Measurements from ENCODE around the gene ZNF575.
A peak's percentile ranks its signal among the peaks of the same experiment; 100 is the strongest.

ZNF575 gene

DNA sequence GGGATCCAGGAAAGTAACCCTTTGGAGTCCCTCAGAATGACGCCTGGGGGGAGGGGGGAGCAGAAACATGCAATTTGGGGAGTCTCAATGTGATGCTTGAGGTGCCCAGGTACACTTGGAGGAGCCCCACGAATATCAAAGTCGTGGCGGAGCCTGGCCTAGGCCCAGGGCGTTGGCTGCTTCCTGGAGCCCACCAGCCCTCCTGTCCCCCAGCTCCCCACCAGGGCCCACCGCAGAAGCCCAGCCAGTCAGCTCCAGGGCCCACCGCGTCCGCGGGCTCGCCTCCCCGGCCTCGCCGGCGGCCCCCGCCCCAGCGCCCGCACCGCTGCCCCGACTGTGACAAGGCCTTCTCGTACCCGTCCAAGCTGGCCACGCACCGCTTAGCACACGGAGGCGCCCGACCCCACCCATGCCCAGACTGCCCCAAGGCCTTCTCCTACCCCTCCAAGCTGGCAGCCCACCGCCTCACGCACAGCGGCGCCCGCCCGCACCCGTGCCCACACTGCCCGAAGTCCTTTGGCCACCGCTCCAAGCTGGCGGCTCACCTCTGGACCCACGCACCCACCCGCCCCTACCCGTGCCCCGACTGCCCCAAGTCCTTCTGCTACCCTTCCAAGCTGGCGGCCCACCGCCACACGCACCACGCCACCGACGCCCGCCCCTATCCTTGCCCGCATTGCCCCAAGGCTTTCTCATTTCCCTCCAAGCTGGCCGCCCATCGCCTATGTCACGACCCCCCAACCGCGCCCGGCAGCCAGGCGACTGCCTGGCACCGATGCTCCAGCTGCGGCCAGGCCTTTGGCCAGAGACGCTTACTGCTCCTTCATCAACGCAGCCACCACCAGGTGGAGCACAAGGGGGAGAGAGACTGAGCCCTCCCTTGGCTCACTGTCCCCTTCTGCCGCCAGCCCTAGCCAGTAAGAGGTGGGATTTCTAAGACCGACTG lies 2.1 kb downstream of the ZNF575 start:
- Histone ChIP-seq H3K36me3 (replicated peaks; ENCODE audit: low read depth, low read length) (peaks cover 19% of the 10 kb centered on the region), H3K79me2 (ENCODE audit: low read length) (no peaks in the 10 kb centered on the region), H3K27me3 (ENCODE audit: low read depth, low read length) (no peaks in the 10 kb centered on the region), H4K20me1 (ENCODE audit: insufficient read depth, low read length) (peaks cover 5% of the 10 kb centered on the region; the same call in 1 of the 2 replicates), H3K27ac (ENCODE audit: low read length) (no peak overlapping the region), H3K4me2 (ENCODE audit: low read length) (no peak overlapping the region), H3K4me1 (ENCODE audit: low read length) (peaks cover 6% of the 10 kb centered on the region; the same call in 1 of the 2 replicates), H3K9ac (ENCODE audit: low read length) (no peak overlapping the region), H3K9me3 (ENCODE audit: insufficient read depth, low read length) (no peaks in the 10 kb centered on the region), H3K4me3 (ENCODE audit: low read length) (no peak overlapping the region), H2AFZ (ENCODE audit: low read depth, low read length) (no peak overlapping the region)
- TF ChIP-seq, protein P1, sequence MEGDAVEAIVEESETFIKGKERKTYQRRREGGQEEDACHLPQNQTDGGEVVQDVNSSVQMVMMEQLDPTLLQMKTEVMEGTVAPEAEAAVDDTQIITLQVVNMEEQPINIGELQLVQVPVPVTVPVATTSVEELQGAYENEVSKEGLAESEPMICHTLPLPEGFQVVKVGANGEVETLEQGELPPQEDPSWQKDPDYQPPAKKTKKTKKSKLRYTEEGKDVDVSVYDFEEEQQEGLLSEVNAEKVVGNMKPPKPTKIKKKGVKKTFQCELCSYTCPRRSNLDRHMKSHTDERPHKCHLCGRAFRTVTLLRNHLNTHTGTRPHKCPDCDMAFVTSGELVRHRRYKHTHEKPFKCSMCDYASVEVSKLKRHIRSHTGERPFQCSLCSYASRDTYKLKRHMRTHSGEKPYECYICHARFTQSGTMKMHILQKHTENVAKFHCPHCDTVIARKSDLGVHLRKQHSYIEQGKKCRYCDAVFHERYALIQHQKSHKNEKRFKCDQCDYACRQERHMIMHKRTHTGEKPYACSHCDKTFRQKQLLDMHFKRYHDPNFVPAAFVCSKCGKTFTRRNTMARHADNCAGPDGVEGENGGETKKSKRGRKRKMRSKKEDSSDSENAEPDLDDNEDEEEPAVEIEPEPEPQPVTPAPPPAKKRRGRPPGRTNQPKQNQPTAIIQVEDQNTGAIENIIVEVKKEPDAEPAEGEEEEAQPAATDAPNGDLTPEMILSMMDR (IDR thresholded peaks at IDR 0.05; ENCODE audit: low read depth, low read length), result peak; percentile 51
- no peak for TF ChIP-seq EZH2phosphoT487 (IDR thresholded peaks at IDR 0.05; ENCODE audit: low read depth)

DNA sequence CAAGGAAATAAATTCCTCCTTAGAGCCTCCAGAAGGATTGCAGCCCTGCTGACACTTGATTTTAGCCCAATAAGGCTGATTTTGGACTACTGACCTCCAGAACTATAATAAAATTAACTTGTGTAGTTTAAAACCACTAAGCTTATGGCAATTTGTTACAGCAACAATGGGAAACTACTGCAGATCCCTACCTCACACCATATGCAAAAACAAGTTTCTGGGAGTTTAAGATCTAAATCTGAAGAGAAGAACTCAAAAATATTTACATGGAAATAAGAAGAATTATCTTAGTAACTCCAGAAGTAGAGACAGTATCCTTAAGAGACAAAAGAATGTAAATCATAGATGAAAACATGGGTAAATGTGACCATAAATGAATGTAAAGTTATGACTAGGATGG lies 5.9 kb downstream of the ZNF575 start:
- Histone ChIP-seq H3K79me2 (ENCODE audit: low read length) (no peaks in the 10 kb centered on the region), H4K20me1 (ENCODE audit: insufficient read depth, low read length) (peaks cover 5% of the 10 kb centered on the region; the same call in 1 of the 2 replicates), H3K4me3 (ENCODE audit: low read length) (no peak overlapping the region), H3K4me1 (ENCODE audit: low read length) (no peaks in the 10 kb centered on the region), H2AFZ (ENCODE audit: low read depth, low read length) (no peak overlapping the region), H3K27ac (ENCODE audit: low read length) (no peak overlapping the region), H3K27me3 (ENCODE audit: low read depth, low read length) (no peaks in the 10 kb centered on the region), H3K9me3 (ENCODE audit: insufficient read depth, low read length) (no peaks in the 10 kb centered on the region), H3K4me2 (ENCODE audit: low read length) (no peak overlapping the region), H3K36me3 (replicated peaks; ENCODE audit: low read depth, low read length) (peaks cover 35% of the 10 kb centered on the region), H3K9ac (ENCODE audit: low read length) (no peak overlapping the region)
- TF ChIP-seq, protein P1 (IDR thresholded peaks at IDR 0.05; ENCODE audit: low read depth, low read length), result no peak
- TF ChIP-seq EZH2phosphoT487 (IDR thresholded peaks at IDR 0.05; ENCODE audit: low read depth), result no peak

DNA sequence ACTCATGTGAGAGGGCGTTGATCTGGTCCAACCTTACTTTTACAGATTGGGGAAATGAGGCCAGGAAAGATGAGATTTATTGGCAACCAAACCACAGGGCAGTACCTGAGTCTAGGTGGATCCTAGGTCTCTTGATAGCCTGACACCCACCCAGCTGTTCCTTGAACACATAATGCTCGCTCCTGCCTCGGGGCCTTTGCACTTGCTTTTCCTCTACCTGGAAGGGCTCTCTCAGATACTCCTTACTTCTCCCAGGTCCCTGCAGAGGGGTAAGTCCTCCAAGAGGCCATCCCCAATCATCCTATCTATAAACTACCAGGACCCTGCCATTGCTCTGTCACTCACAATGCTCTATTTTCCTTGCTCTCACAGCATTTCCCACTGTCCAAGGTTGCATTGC lies 7.4 kb downstream of the ZNF575 start:
- H3K27me3 ChIP-seq (ENCODE audit: low read depth, low read length), result no peaks in the 10 kb centered on the region

More for the DNA sequence above, 7.4 kb downstream of the ZNF575 start:
- Histone ChIP-seq H3K4me2 (ENCODE audit: low read length) (no peak overlapping the region), H3K9me3 (ENCODE audit: insufficient read depth, low read length) (no peaks in the 10 kb centered on the region), H3K9ac (ENCODE audit: low read length) (no peak overlapping the region), H3K27ac (ENCODE audit: low read length) (no peak overlapping the region), H3K4me3 (ENCODE audit: low read length) (no peak overlapping the region), H2AFZ (ENCODE audit: low read depth, low read length) (no peak overlapping the region), H3K36me3 (replicated peaks; ENCODE audit: low read depth, low read length) (peaks cover 39% of the 10 kb centered on the region), H3K79me2 (ENCODE audit: low read length) (no peaks in the 10 kb centered on the region), H4K20me1 (ENCODE audit: insufficient read depth, low read length) (no peaks in the 10 kb centered on the region), H3K4me1 (ENCODE audit: low read length) (no peaks in the 10 kb centered on the region)
- TF ChIP-seq EZH2phosphoT487 (IDR thresholded peaks at IDR 0.05; ENCODE audit: low read depth), result no peak
- TF ChIP-seq, protein P1 (IDR thresholded peaks at IDR 0.05; ENCODE audit: low read depth, low read length), result no peak
